ENCODE measurements around the gene RIMS1. TPM values are rescaled to one million over a fixed set of nuclear protein-coding genes. Genes with fewer than 3 reads are reported as not detected.

RIMS1 gene
- total RNA-seq, 1 donor, result 1.3 TPM

- no peak for DNase-seq (ENCODE audit: low read depth)
- no peak for TF ChIP-seq CTCF (IDR thresholded peaks at IDR 0.05; ENCODE audit: insufficient read depth, low read depth, low read length)
- no peak overlapping the region for H3K4me3 ChIP-seq (ENCODE audit: low read depth, low read length)
Measured at GRCh38 chr6:72262254-72262653, 375.9 kb downstream of the RIMS1 start.

GRCh38 chr6:72267470-72267869, 381.1 kb downstream of the RIMS1 start:
- no peak for DNase-seq (ENCODE audit: low read depth)
- no peak for TF ChIP-seq CTCF (IDR thresholded peaks at IDR 0.05; ENCODE audit: insufficient read depth, low read depth, low read length)
- H3K4me3 ChIP-seq (ENCODE audit: low read depth, low read length), result no peak overlapping the region

- no peak for DNase-seq (ENCODE audit: low read depth)
- TF ChIP-seq CTCF (IDR thresholded peaks at IDR 0.05; ENCODE audit: insufficient read depth, low read depth, low read length), result no peak
- no peak overlapping the region for H3K4me3 ChIP-seq (ENCODE audit: low read depth, low read length)
Measured at GRCh38 chr6:72271531-72271930, 385.2 kb downstream of the RIMS1 start.

GRCh38 chr6:72272958-72273357, 386.6 kb downstream of the RIMS1 start:
- no peak for TF ChIP-seq CTCF (IDR thresholded peaks at IDR 0.05; ENCODE audit: insufficient read depth, low read depth, low read length)
- H3K4me3 ChIP-seq (ENCODE audit: low read depth, low read length), result no peak overlapping the region
- DNase-seq (ENCODE audit: low read depth), result no peak

GRCh38 chr6:72275888-72276287, 389.5 kb downstream of the RIMS1 start:
- DNase-seq (ENCODE audit: low read depth), result no peak
- no peak overlapping the region for H3K4me3 ChIP-seq (ENCODE audit: low read depth, low read length)
- TF ChIP-seq CTCF (IDR thresholded peaks at IDR 0.05; ENCODE audit: insufficient read depth, low read depth, low read length), result no peak

GRCh38 chr6:72282201-72282600, 395.9 kb downstream of the RIMS1 start:
- TF ChIP-seq CTCF (IDR thresholded peaks at IDR 0.05; ENCODE audit: insufficient read depth, low read depth, low read length), result no peak
- DNase-seq (ENCODE audit: low read depth), result no peak
- H3K4me3 ChIP-seq (ENCODE audit: low read depth, low read length), result no peak overlapping the region

- no peak for DNase-seq (ENCODE audit: low read depth)
- no peak for TF ChIP-seq CTCF (IDR thresholded peaks at IDR 0.05; ENCODE audit: insufficient read depth, low read depth, low read length)
- H3K4me3 ChIP-seq (ENCODE audit: low read depth, low read length), result no peak overlapping the region
Measured at GRCh38 chr6:72283571-72283970, 397.2 kb downstream of the RIMS1 start.

All from fibroblast of villous mesenchyme (primary cell).